Left cardiac atrium (tissue), 4 donors: ENCODE measurements around the gene SENP3. TPM values are rescaled to one million over a fixed set of nuclear protein-coding genes. Genes with fewer than 3 reads are reported as not detected.

Source experiments
- ATAC-seq, 2 donors: fragments of 200-7000 bp; cut with Tn5 transposase; one replicate each; pipeline ENCODE4 v1.9.1; 2020; ENCODE audit warnings: mild to moderate bottlenecking in 2 of 2, moderate library complexity in 2 of 2
- DNase-seq: peaks from one replicate; pipeline ENCODE4 v3.0.0-alpha.2; 2020
- intact Hi-C, 2 donors: fragments of 100-400 bp; cut with DNase I; formaldehyde crosslinking; loops; one replicate each; pipeline versions ENCODE4 v1.14.1 to v1.15.1; 2022 to 2023
- total RNA-seq, 2 donors: library from RNA; stranded (reverse); fragmentation: NEBNext Ultra II Directional; extraction: Animal tissue kit (Norgen Biotek cat#: 25700); gene quantifications; one replicate each; pipeline ENCODE4 v1.2.1, GENCODE V29; 2021
- donor health status: DM: no; HTN: yes; CAD: no.
- donor health status: DM: no; HTN: yes; CAD: no; lungs with severe emphysema.
- donor health status: DM: yes; HTN: yes; CAD: no.
- donor health status: Dilated cardiomyopathy.

Gene SENP3
- total RNA-seq, 2 donors from 2014 or later, result 27.2 to 30.5 TPM

DNA sequence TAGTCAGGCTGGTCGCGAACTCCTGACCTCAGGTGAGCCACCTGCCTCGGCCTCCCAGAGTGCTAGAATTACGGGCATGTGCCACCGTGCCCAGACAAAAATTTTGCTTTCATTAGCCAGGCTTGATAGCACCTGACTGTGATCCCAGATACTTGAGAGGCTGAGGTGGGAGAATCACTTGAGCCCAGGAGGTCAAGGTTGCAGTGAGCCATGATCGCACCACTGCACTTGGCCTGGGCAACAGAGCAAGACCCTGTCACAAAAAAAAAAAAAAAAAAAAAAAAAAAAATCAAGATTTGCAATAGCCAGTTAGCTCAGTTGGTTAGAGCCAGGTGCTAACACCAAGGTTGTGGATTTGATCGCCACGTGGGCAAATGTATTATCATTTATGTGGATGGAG is 59.1 kb downstream of the SENP3 start:
- intact Hi-C loops, result no loop called here
- no peak for DNase-seq
- ATAC-seq, result no peak

Other genes starting within 250 kb of the SENP3 start
- gene GPS2, start 246.6 kb upstream of the SENP3 start, total RNA-seq, result 10 to 100 TPM; 59.3 to 63.4 TPM
- 10 to 100 TPM; 24.8 to 38.8 TPM for gene NEURL4, start 232.6 kb upstream of the SENP3 start, total RNA-seq
- 10 to 100 TPM; 19.0 to 20.4 TPM for gene ACAP1, start 225.4 kb upstream of the SENP3 start, total RNA-seq
- gene KCTD11, start 209.8 kb upstream of the SENP3 start, total RNA-seq, result 1 to 10 TPM; 5.3 to 5.9 TPM
- gene TMEM95, start 206.8 kb upstream of the SENP3 start, total RNA-seq, result not detected
- 1 to 10 TPM; 1.9 to 2.1 TPM for gene TNK1, start 180.8 kb upstream of the SENP3 start, total RNA-seq
- 10 to 100 TPM; 22.4 to 29.0 TPM for gene PLSCR3, start 167.4 kb upstream of the SENP3 start, total RNA-seq
- 10 to 100 TPM; 67.3 to 69.2 TPM for gene TMEM256, start 157.8 kb upstream of the SENP3 start, total RNA-seq
- 10 to 100 TPM; 12.1 to 15.5 TPM for gene NLGN2, start 154.1 kb upstream of the SENP3 start, total RNA-seq
- gene SPEM1, start 141.6 kb upstream of the SENP3 start, total RNA-seq, result not detected
- gene SPEM2, start 136.3 kb upstream of the SENP3 start, total RNA-seq, result not detected
- not detected for gene SPEM3, start 133.1 kb upstream of the SENP3 start, total RNA-seq
- gene TMEM102, start 126.5 kb upstream of the SENP3 start, total RNA-seq, result 1 to 10 TPM; 2.7 to 2.9 TPM
- gene FGF11, start 122.4 kb upstream of the SENP3 start, total RNA-seq, result 10 to 100 TPM; 20.5 to 24.6 TPM
- gene CHRNB1, start 116.9 kb upstream of the SENP3 start, total RNA-seq, result 10 to 100 TPM; 12.4 to 13.8 TPM
- gene ZBTB4, start 82.3 kb upstream of the SENP3 start, total RNA-seq, result 10 to 100 TPM; 62.1 to 62.2 TPM
- gene SLC35G6, start 80.5 kb upstream of the SENP3 start, total RNA-seq, result not detected
- gene POLR2A, start 77.6 kb upstream of the SENP3 start, total RNA-seq, result 10 to 100 TPM; 42.8 to 56.9 TPM
- gene TNFSF12, start 12.9 kb upstream of the SENP3 start, total RNA-seq, result 10 to 100 TPM; 31.0 to 47.6 TPM
- 10 to 100 TPM; 15.0 to 25.5 TPM for gene TNFSF13, start 3.2 kb upstream of the SENP3 start, total RNA-seq
- 10 to 100 TPM; 55.5 to 87.3 TPM for gene CD68, start 17.7 kb downstream of the SENP3 start, total RNA-seq
- gene MPDU1, start 21.9 kb downstream of the SENP3 start, total RNA-seq, result 10 to 100 TPM; 30.5 to 35.0 TPM
- gene SOX15, start 28.2 kb downstream of the SENP3 start, total RNA-seq, result 1 to 10 TPM; 3.0 to 4.7 TPM
- gene FXR2, start 53.0 kb downstream of the SENP3 start, total RNA-seq, result 10 to 100 TPM; 68.3 to 68.7 TPM
- gene SAT2, start 65.9 kb downstream of the SENP3 start, total RNA-seq, result 10 to 100 TPM; 84.1 to 86.4 TPM
- gene SHBG, start 68.2 kb downstream of the SENP3 start, total RNA-seq, result under 1 TPM; 0.55 to 0.85 TPM
- 1 to 10 TPM; 1.8 to 3.7 TPM for gene ATP1B2, start 89.0 kb downstream of the SENP3 start, total RNA-seq
- gene TP53, start 125.6 kb downstream of the SENP3 start, total RNA-seq, result 10 to 100 TPM; 18.5 to 23.7 TPM
- gene WRAP53, start 126.6 kb downstream of the SENP3 start, total RNA-seq, result 1 to 10 TPM; 3.7 to 6.0 TPM
- 1 to 10 TPM; 1.1 to 1.4 TPM for gene EFNB3, start 143.3 kb downstream of the SENP3 start, total RNA-seq
- gene DNAH2, start 155.8 kb downstream of the SENP3 start, total RNA-seq, result under 1 TPM; 0.05 to 0.24 TPM